Immature natural killer cell (primary cell): ENCODE data around the gene ZNF337. TPM values are rescaled to one million over a fixed set of nuclear protein-coding genes. Genes with fewer than 3 reads are reported as not detected.

Experiments
- DNase-seq, 3 donors: peaks; one replicate each; pipeline ENCODE4 v3.0.0; 2022; ENCODE audit warnings: mixed read lengths in 1 of 3
- H3K27ac Mint-ChIP-seq, 6 donors: one replicate each; pipeline ENCODE4 v1.8.0; 2020; ENCODE audit warnings: mixed read lengths in 6 of 6, mild to moderate bottlenecking in 5 of 6, inconsistent platforms in 4 of 6, moderate library complexity in 3 of 6
- H3K27me3 Mint-ChIP-seq, 3 donors: one replicate each; pipeline ENCODE4 v1.8.0; 2020 to 2021; ENCODE audit warnings: low read depth in 3 of 3, mild to moderate bottlenecking in 3 of 3, mixed read lengths in 3 of 3, moderate library complexity in 3 of 3, inconsistent platforms in 1 of 3
- H3K36me3 Mint-ChIP-seq, 3 donors: one replicate each; pipeline ENCODE4 v1.8.0; 2020; ENCODE audit warnings: mixed read lengths in 3 of 3, inconsistent platforms in 2 of 3, mild to moderate bottlenecking in 2 of 3
- H3K4me1 Mint-ChIP-seq, 2 donors: one replicate each; pipeline ENCODE4 v1.8.0; 2020; ENCODE audit warnings: inconsistent platforms in 2 of 2, mild to moderate bottlenecking in 2 of 2, mixed read lengths in 2 of 2, moderate library complexity in 1 of 2
- H3K4me3 Mint-ChIP-seq, 5 donors: one replicate each; pipeline ENCODE4 v1.8.0; 2020; ENCODE audit warnings: mild to moderate bottlenecking in 5 of 5, mixed read lengths in 5 of 5, inconsistent platforms in 3 of 5, moderate library complexity in 3 of 5
- H3K9me3 Mint-ChIP-seq, 6 donors: one replicate each; pipeline ENCODE4 v1.8.0; 2020; ENCODE audit warnings: mild to moderate bottlenecking in 6 of 6, mixed read lengths in 6 of 6, inconsistent platforms in 4 of 6, moderate library complexity in 3 of 6
- polyA plus RNA-seq, 3 donors: library from polyadenylated mRNA; unstranded; fragments of 300-500 nt; fragmentation: Illumina TruSeq; gene quantifications; one replicate each; pipeline ENCODE4 v1.2.3, GENCODE V29; 2021

ZNF337 gene
- 10 to 100 TPM in 1 of 3 donors, 1 to 10 TPM in 2; 3.7 to 12.1 (median 3.9) TPM for polyA plus RNA-seq

DNA sequence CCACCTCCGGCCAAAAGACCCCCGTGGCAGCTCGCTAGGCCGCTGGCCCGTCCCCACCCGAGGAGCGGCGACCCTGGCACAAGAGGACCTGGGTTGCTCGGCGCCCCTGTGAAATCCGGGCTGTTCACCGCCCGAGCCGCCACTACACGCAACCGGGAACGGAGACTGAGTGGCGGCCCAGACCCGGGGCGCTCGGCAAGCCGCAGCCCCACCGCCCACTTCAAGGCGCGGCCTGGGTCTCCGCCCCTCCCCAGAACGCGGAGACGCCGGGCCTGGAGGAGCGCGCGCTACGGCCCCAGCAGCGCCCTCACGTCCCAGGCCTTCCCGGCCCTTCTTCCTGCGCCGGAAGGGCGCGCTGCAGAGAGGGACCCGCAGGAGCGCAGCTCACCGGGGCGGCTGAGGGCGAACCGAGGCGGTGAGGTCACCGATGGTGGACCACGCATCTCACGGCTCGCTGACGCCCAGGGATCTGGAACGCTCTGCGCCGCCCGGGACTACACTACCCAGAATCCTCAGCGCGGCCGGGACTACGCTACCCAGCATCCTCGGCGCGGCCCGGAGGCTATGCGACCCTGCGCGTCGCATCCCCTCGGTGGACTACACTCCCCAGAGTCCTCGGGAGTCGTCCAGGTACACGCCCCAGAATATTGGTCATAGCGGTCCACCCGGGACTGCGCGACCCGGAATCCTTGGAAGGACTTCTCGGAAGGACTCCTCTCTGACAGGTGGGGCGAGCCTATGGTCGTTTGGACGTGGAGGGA lies at the start of gene ZNF337:
TSS of gene ZNF337 (minus strand) at position 483 of the 761 bp plus-strand sequence. CDS start 10,436 bp downstream, outside the sequence.
- peak; percentile 88 for DNase-seq
- Mint-ChIP-seq H3K27ac (peak within 1 kb of the TSS; percentile 85 to 95 (median 90)), H3K9me3 (peaks cover 3 to 15% (median 11%) of the 10 kb centered on the region in 6 donors), H3K27me3 (peaks cover 2 to 4% (median 2%) of the 10 kb centered on the region in 3 donors), H3K4me3 (peak within 1 kb of the TSS; percentile 92 to 97 (median 96)), H3K36me3 (peaks cover 5 to 13% (median 13%) of the 10 kb centered on the region in 3 donors), H3K4me1 (peaks cover 21 to 40% of the 10 kb centered on the region in 2 donors)

- no peak for DNase-seq
- peak overlapping the region in 1 of 6 donors; percentile 50 for H3K27ac Mint-ChIP-seq
- H3K27me3 Mint-ChIP-seq: no peaks in the 10 kb centered on the region
- no peak overlapping the region for H3K4me3 Mint-ChIP-seq
- no peaks in the 10 kb centered on the region for H3K9me3 Mint-ChIP-seq
- no peaks in the 10 kb centered on the region for H3K36me3 Mint-ChIP-seq
- H3K4me1 Mint-ChIP-seq: peaks cover 3% of the 10 kb centered on the region in 2 donors
Observed at GRCh38 chr20:25745738-25746137, 49.1 kb upstream of the ZNF337 start.

DNA sequence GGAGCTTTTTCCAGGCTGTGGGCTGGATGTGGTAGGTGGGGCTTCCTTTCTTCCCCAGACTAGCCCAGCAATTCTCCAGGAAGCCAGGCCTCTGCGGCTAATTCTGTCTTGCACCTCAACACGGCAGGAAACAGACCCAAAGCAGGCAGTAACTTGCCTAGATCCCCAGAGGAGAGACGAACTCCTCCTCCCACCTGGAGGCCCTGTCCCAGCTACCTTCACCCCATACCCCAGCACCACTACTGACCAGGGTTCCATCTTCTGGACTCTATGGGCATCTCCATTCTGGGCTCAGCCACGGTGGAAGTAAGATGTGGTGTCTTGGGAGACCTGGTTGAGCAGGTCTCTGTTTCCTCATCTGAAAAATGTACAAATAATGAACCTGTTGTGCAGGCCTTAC lies 48.4 kb upstream of the ZNF337 start:
- DNase-seq: no peak
- Mint-ChIP-seq H3K27ac (no peak overlapping the region), H3K9me3 (no peaks in the 10 kb centered on the region), H3K4me3 (no peak overlapping the region), H3K4me1 (peaks cover 3% of the 10 kb centered on the region in 2 donors), H3K27me3 (no peaks in the 10 kb centered on the region), H3K36me3 (no peaks in the 10 kb centered on the region)

DNA sequence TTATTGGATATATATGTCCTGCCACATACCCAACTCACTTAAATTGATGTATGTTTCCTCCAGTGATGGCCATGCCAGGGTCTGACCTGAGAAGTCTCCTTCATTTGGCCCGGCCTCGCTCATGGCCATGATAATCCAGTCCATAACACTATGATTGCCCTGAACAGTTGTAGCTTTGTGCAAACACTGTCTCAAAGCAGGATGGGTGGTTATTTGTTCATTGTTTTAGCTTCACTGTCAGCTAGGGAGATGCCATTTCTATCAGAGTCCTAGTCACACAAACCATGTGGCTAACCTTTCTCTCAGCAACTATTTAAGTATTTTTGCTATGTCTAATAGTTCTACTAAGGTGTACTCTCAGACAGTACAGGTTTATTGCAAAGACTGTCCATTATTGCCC lies 47.6 kb upstream of the ZNF337 start:
- DNase-seq: no peak
- Mint-ChIP-seq H3K9me3 (no peaks in the 10 kb centered on the region), H3K4me3 (no peak overlapping the region), H3K4me1 (peaks cover 11% of the 10 kb centered on the region in 2 donors), H3K27ac (no peak overlapping the region), H3K27me3 (peaks cover 0 to 3% (median 0%) of the 10 kb centered on the region in 3 donors), H3K36me3 (no peaks in the 10 kb centered on the region)

GRCh38 chr20:25741088-25741487 lies 44.4 kb upstream of the ZNF337 start:
- Mint-ChIP-seq H3K9me3 (no peaks in the 10 kb centered on the region), H3K4me1 (peaks cover 14 to 16% of the 10 kb centered on the region in 2 donors), H3K36me3 (no peaks in the 10 kb centered on the region), H3K27me3 (peaks cover 0 to 3% (median 0%) of the 10 kb centered on the region in 3 donors), H3K4me3 (no peak overlapping the region), H3K27ac (peak overlapping the region in 5 of 6 donors; percentile 43 to 86 (median 56))
- no peak for DNase-seq

DNA sequence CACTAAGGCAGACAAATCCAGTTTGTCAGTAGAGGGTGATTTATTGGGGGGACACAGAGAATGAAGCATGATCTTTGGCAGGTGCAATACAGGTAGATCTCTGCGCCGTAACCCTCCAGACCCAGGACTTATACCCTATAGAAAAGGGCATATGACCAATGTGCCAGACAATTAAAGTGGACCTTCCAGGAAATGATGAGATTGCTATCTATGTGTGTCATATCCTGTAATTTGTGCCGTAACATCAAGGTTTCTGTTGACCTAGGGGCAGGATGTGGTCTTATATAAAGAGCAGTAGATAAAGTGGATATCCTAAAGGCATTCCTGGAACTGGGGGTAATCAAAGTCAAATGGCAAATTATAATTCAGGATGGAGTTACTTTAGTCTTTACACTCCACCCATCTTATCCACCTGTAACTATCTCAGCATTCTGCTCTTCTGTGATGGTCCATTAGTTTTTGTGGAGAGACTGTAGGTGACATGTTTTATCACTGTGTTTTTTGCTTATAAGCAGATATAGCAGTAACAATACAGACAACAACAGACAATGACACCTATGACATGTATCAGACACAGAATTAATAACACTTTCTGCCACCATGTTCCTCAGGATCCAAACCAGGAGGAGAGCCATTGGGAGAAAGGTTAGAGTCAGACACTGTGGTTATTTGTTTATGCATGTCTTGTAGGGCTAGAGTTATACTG lies 43.1 kb upstream of the ZNF337 start:
- Mint-ChIP-seq H3K27me3 (peaks cover 0 to 3% (median 0%) of the 10 kb centered on the region in 3 donors), H3K9me3 (no peaks in the 10 kb centered on the region), H3K36me3 (peaks cover 0 to 2% (median 0%) of the 10 kb centered on the region in 3 donors), H3K27ac (peak overlapping the region in 5 of 6 donors; percentile 19 to 89 (median 81)), H3K4me3 (peak overlapping the region in 1 of 5 donors; percentile 64), H3K4me1 (peaks cover 14 to 16% of the 10 kb centered on the region in 2 donors)
- peak; percentile 57 to 70 (median 68) for DNase-seq

DNA sequence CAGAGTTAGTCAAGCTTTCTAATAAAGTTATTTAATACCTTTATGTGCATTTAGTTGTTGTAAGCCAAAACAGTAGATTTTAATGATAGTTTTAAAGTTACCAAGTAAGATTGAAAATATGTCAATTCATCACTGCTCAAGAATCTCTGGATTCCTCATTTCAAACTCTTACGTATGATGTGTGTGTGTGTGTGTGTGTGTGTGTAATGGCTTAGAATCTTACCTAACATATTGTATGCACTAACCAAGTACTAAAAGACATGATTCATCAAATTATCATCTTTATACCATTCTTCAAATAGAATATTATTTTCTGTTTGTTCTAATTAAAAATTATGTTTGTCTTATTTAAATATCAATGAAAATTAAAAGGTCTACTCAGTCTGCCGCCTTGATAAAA lies 41.5 kb upstream of the ZNF337 start:
- H3K9me3 Mint-ChIP-seq: no peaks in the 10 kb centered on the region
- peaks cover 14 to 16% of the 10 kb centered on the region in 2 donors for H3K4me1 Mint-ChIP-seq
- H3K4me3 Mint-ChIP-seq: no peak overlapping the region
- peak overlapping the region in 1 of 6 donors; percentile 28 for H3K27ac Mint-ChIP-seq
- H3K36me3 Mint-ChIP-seq: peaks cover 0 to 6% (median 0%) of the 10 kb centered on the region in 3 donors
- DNase-seq: no peak
- peaks cover 0 to 3% (median 0%) of the 10 kb centered on the region in 3 donors for H3K27me3 Mint-ChIP-seq

- Mint-ChIP-seq H3K27me3 (peaks cover 0 to 3% (median 0%) of the 10 kb centered on the region in 3 donors), H3K4me3 (no peak overlapping the region), H3K9me3 (no peaks in the 10 kb centered on the region), H3K36me3 (peaks cover 0 to 6% (median 0%) of the 10 kb centered on the region in 3 donors), H3K4me1 (peaks cover 0 to under 1% of the 10 kb centered on the region in 2 donors), H3K27ac (no peak overlapping the region)
- DNase-seq: no peak
Observed at GRCh38 chr20:25733903-25734302, 37.2 kb upstream of the ZNF337 start.

- no peak overlapping the region for H3K4me3 Mint-ChIP-seq
- peaks cover 13 to 17% (median 15%) of the 10 kb centered on the region in 3 donors for H3K36me3 Mint-ChIP-seq
- no peak for DNase-seq
- H3K4me1 Mint-ChIP-seq: peaks cover 4 to 9% of the 10 kb centered on the region in 2 donors
- peaks cover 0 to 3% (median 2%) of the 10 kb centered on the region in 3 donors for H3K27me3 Mint-ChIP-seq
- peak overlapping the region in 1 of 6 donors; percentile 11 for H3K27ac Mint-ChIP-seq
- H3K9me3 Mint-ChIP-seq: peaks cover 3 to 19% (median 14%) of the 10 kb centered on the region in 6 donors
Observed at GRCh38 chr20:25730862-25731261, 34.2 kb upstream of the ZNF337 start.

- Mint-ChIP-seq H3K4me1 (peaks cover 10 to 26% of the 10 kb centered on the region in 2 donors), H3K36me3 (peaks cover 12 to 28% (median 23%) of the 10 kb centered on the region in 3 donors), H3K27me3 (peaks cover 0 to 3% (median 2%) of the 10 kb centered on the region in 3 donors), H3K4me3 (peak overlapping the region in 2 of 5 donors; percentile 4 to 68), H3K27ac (peak overlapping the region in 3 of 6 donors; percentile 46 to 68 (median 59)), H3K9me3 (peaks cover 3 to 31% (median 16%) of the 10 kb centered on the region in 6 donors)
- no peak for DNase-seq
Observed at GRCh38 chr20:25726357-25726756, 29.7 kb upstream of the ZNF337 start.

- no peak for DNase-seq
Observed at GRCh38 chr20:25725639-25726038, 29.0 kb upstream of the ZNF337 start.

GRCh38 chr20:25723975-25724374 lies 27.3 kb upstream of the ZNF337 start:
- Mint-ChIP-seq H3K4me3 (no peak overlapping the region), H3K36me3 (peaks cover 12 to 28% (median 26%) of the 10 kb centered on the region in 3 donors), H3K4me1 (peaks cover 20 to 35% of the 10 kb centered on the region in 2 donors), H3K27ac (no peak overlapping the region), H3K27me3 (peaks cover 0 to 2% (median 2%) of the 10 kb centered on the region in 3 donors), H3K9me3 (peaks cover 3 to 31% (median 16%) of the 10 kb centered on the region in 6 donors)
- no peak for DNase-seq

More at GRCh38 chr20:25725639-25726038, 29.0 kb upstream of the ZNF337 start:
- H3K36me3 Mint-ChIP-seq: peaks cover 12 to 28% (median 26%) of the 10 kb centered on the region in 3 donors
- peaks cover 10 to 26% of the 10 kb centered on the region in 2 donors for H3K4me1 Mint-ChIP-seq
- peaks cover 0 to 3% (median 2%) of the 10 kb centered on the region in 3 donors for H3K27me3 Mint-ChIP-seq
- H3K27ac Mint-ChIP-seq: peak overlapping the region in 5 of 6 donors; percentile 9 to 68 (median 59)
- H3K4me3 Mint-ChIP-seq: peak overlapping the region; percentile 41 to 68 (median 57)
- peaks cover 3 to 31% (median 16%) of the 10 kb centered on the region in 6 donors for H3K9me3 Mint-ChIP-seq

- peaks cover 4 to 33% (median 8%) of the 10 kb centered on the region in 6 donors for H3K9me3 Mint-ChIP-seq
Observed at GRCh38 chr20:25720285-25720684, 23.6 kb upstream of the ZNF337 start.

More at GRCh38 chr20:25720285-25720684, 23.6 kb upstream of the ZNF337 start:
- no peak overlapping the region for H3K27ac Mint-ChIP-seq
- DNase-seq: no peak
- peaks cover 3 to 23% (median 23%) of the 10 kb centered on the region in 3 donors for H3K36me3 Mint-ChIP-seq
- peaks cover 0 to 2% (median 0%) of the 10 kb centered on the region in 3 donors for H3K27me3 Mint-ChIP-seq
- peaks cover 14 to 20% of the 10 kb centered on the region in 2 donors for H3K4me1 Mint-ChIP-seq
- H3K4me3 Mint-ChIP-seq: peak overlapping the region in 1 of 5 donors; percentile 1
